Cerebellar cortex (tissue), 1 donor: ENCODE measurements around the gene TRIM8.
"Not testable (repeated sequence)": the region's sequence is repeated elsewhere in the genome, so short reads cannot be mapped to it uniquely, and the experiment has no call there.

Experiments used
- DNase-seq: peaks from one replicate; pipeline ENCODE4 v3.0.0-alpha.2; 2015; ENCODE audit warnings: low spot score

TRIM8 gene

GRCh38 chr10:102670871-102671434, 26.7 kb downstream of the TRIM8 start:
- DNase-seq = peak; percentile 49

- DNase-seq = no peak
Measured at GRCh38 chr10:102673236-102673818, 29.0 kb downstream of the TRIM8 start.

GRCh38 chr10:102673819-102674511, 29.7 kb downstream of the TRIM8 start:
- peak; percentile 66 for DNase-seq

- no peak for DNase-seq
Measured at GRCh38 chr10:102674566-102674965, 30.3 kb downstream of the TRIM8 start.

GRCh38 chr10:102675011-102675665, 30.9 kb downstream of the TRIM8 start:
- no peak for DNase-seq

GRCh38 chr10:102675666-102676533, 31.6 kb downstream of the TRIM8 start:
- no peak for DNase-seq

- DNase-seq = no peak
Measured at GRCh38 chr10:102676534-102677315, 32.4 kb downstream of the TRIM8 start.

GRCh38 chr10:102677331-102678067, 33.2 kb downstream of the TRIM8 start:
- no peak for DNase-seq

- no peak for DNase-seq
Measured at GRCh38 chr10:102678068-102678400, 33.8 kb downstream of the TRIM8 start.

GRCh38 chr10:102678842-102679289, 34.6 kb downstream of the TRIM8 start:
- DNase-seq = peak; percentile 67

GRCh38 chr10:102679596-102679995, 35.3 kb downstream of the TRIM8 start:
- DNase-seq = no peak

- no peak for DNase-seq
Measured at GRCh38 chr10:102681696-102682095, 37.4 kb downstream of the TRIM8 start.

GRCh38 chr10:102682416-102682815, 38.1 kb downstream of the TRIM8 start:
- no peak for DNase-seq

GRCh38 chr10:102682981-102683380, 38.7 kb downstream of the TRIM8 start:
- DNase-seq = no peak

GRCh38 chr10:102683736-102684135, 39.5 kb downstream of the TRIM8 start:
- no peak for DNase-seq

- no peak for DNase-seq
Measured at GRCh38 chr10:102691285-102692066, 47.2 kb downstream of the TRIM8 start.

- DNase-seq = not testable (repeated sequence)
Measured at GRCh38 chr10:102695401-102695800, 51.1 kb downstream of the TRIM8 start.

GRCh38 chr10:102696736-102697135, 52.5 kb downstream of the TRIM8 start:
- DNase-seq = no peak

- no peak for DNase-seq
Measured at GRCh38 chr10:102698894-102699293, 54.6 kb downstream of the TRIM8 start.

- DNase-seq = no peak
Measured at GRCh38 chr10:102701272-102701671, 57.0 kb downstream of the TRIM8 start.
